Tibial artery (tissue), 4 donors: ENCODE results near the gene HSD3B2.

Source experiments
- DNase-seq, 2 donors: peaks; one replicate each; pipeline ENCODE4 v3.0.0-alpha.2; 2019
- H3K27ac ChIP-seq, 2 donors: fragments of 200-600 bp; sonication (generic) in 1 of 2; 1 replicate in 1 of 2; 2 replicates in 1 of 2; pipeline ENCODE4 v1.5.1; 2018 to 2019; ENCODE audit warnings: mild to moderate bottlenecking in 1 of 2
- H3K27me3 ChIP-seq, 2 donors: fragments of 200-600 bp; sonication (generic) in 1 of 2; one replicate each; pipeline versions ENCODE4 v1.5.1 to v1.6.0; 2016 to 2019
- H3K36me3 ChIP-seq, 3 donors: fragments of 200-600 bp; sonication (generic) in 2 of 3; one replicate each; pipeline ENCODE4 v1.5.1; 2016 to 2019; ENCODE audit warnings: mild to moderate bottlenecking in 2 of 3
- H3K4me1 ChIP-seq, 4 donors: fragments of 200-600 bp; sonication (generic) in 2 of 4; 1 replicate in 3 of 4; 2 replicates in 1 of 4; pipeline ENCODE4 v1.5.1; 2016 to 2019
- H3K4me3 ChIP-seq, 2 donors: fragments of 200-600 bp; sonication (generic) in 1 of 2; 1 replicate in 1 of 2; 2 replicates in 1 of 2; pipeline ENCODE4 v1.5.1; 2018 to 2019; ENCODE audit warnings: mild to moderate bottlenecking in 2 of 2
- H3K9me3 ChIP-seq, 3 donors: fragments of 200-600 bp; sonication (generic) in 1 of 3; one replicate each; pipeline ENCODE4 v1.5.1; 2016 to 2019
- intact Hi-C: fragments of 100-400 bp; cut with DNase I; formaldehyde crosslinking; loops from one replicate; pipeline ENCODE4 v1.15.0; 2023; ENCODE audit warnings: low total_unique reads
- TF ChIP-seq, protein P1 (sequence below), 2 experiments: fragments of 200-600 bp in 1 of 2; fragments of 450-650 bp in 1 of 2; IDR thresholded peaks; one replicate each; pipeline ENCODE4 v1.5.1; 2017 to 2019; ENCODE audit warnings: antibody characterized with exemption in 2 of 2, mild to moderate bottlenecking in 1 of 2, moderate library complexity in 1 of 2

HSD3B2 gene

GRCh38 chr1:119396982-119397381 lies 18.0 kb upstream of the HSD3B2 start:
- no peaks in the 10 kb centered on the region for H3K27me3 ChIP-seq
- no peaks in the 10 kb centered on the region for H3K9me3 ChIP-seq
- no peaks in the 10 kb centered on the region for H3K36me3 ChIP-seq
- H3K4me1 ChIP-seq = no peaks in the 10 kb centered on the region
- intact Hi-C loops = no loop called here
- H3K4me3 ChIP-seq = no peak overlapping the region
- no peak overlapping the region for H3K27ac ChIP-seq
- TF ChIP-seq, protein P1, sequence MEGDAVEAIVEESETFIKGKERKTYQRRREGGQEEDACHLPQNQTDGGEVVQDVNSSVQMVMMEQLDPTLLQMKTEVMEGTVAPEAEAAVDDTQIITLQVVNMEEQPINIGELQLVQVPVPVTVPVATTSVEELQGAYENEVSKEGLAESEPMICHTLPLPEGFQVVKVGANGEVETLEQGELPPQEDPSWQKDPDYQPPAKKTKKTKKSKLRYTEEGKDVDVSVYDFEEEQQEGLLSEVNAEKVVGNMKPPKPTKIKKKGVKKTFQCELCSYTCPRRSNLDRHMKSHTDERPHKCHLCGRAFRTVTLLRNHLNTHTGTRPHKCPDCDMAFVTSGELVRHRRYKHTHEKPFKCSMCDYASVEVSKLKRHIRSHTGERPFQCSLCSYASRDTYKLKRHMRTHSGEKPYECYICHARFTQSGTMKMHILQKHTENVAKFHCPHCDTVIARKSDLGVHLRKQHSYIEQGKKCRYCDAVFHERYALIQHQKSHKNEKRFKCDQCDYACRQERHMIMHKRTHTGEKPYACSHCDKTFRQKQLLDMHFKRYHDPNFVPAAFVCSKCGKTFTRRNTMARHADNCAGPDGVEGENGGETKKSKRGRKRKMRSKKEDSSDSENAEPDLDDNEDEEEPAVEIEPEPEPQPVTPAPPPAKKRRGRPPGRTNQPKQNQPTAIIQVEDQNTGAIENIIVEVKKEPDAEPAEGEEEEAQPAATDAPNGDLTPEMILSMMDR (IDR thresholded peaks at IDR 0.05) = no peak
- no peak for DNase-seq

DNA sequence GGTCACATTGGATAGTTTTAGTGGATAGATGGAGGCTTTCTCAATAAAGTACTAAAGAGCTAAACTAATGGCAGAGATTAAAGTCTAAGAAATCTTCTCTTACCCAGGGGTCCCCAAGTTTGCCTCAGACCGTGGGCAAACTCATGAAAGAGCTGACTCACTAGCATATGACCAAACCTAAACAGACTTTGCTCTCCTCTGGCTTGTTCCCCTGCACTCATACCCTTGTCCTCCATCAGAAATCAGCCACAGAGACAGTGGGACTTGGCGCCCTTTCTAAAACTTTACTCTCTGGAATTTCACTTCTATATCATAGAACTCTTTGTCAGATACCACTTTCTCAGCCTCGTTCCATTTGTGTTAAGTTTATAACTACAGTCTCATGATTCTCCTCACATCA lies 17.0 kb upstream of the HSD3B2 start:
- H3K27ac ChIP-seq = no peak overlapping the region
- no peaks in the 10 kb centered on the region for H3K36me3 ChIP-seq
- no peaks in the 10 kb centered on the region for H3K27me3 ChIP-seq
- TF ChIP-seq, protein P1 (IDR thresholded peaks at IDR 0.05) = no peak
- H3K4me3 ChIP-seq = no peak overlapping the region
- intact Hi-C loops = no loop called here
- DNase-seq = no peak
- H3K4me1 ChIP-seq = no peaks in the 10 kb centered on the region
- no peaks in the 10 kb centered on the region for H3K9me3 ChIP-seq

- DNase-seq = no peak
- no peak overlapping the region for H3K4me3 ChIP-seq
- no peaks in the 10 kb centered on the region for H3K9me3 ChIP-seq
- H3K27me3 ChIP-seq = no peaks in the 10 kb centered on the region
- H3K4me1 ChIP-seq = no peaks in the 10 kb centered on the region
- H3K36me3 ChIP-seq = no peaks in the 10 kb centered on the region
- no peak overlapping the region for H3K27ac ChIP-seq
- TF ChIP-seq, protein P1 (IDR thresholded peaks at IDR 0.05) = no peak
- intact Hi-C loops = no loop called here
Measured at GRCh38 chr1:119404736-119405135, 10.2 kb upstream of the HSD3B2 start.

DNA sequence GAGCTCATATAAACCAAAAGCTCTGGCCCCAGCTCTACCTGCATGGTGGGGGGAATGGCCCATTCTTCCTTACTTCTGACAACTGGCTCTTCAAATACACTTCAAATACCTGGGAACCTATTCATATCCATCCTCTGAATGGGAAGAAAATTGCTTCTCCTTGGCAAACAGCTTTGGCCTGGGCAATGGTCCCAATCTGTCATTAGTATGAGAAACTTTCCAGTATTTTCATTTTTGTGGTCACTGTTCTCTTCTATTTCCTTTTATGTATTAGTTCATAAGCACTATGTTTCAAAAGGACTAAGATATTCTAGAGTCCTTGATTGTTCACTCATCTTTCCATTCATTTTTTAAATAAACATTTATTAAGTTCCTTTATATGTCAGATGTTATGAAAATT lies 5.2 kb upstream of the HSD3B2 start:
- DNase-seq = no peak
- H3K36me3 ChIP-seq = no peaks in the 10 kb centered on the region
- no peaks in the 10 kb centered on the region for H3K9me3 ChIP-seq
- H3K4me1 ChIP-seq = no peaks in the 10 kb centered on the region
- no peaks in the 10 kb centered on the region for H3K27me3 ChIP-seq
- no peak overlapping the region for H3K27ac ChIP-seq
- TF ChIP-seq, protein P1 (IDR thresholded peaks at IDR 0.05) = no peak
- intact Hi-C loops = no loop called here
- no peak overlapping the region for H3K4me3 ChIP-seq

- no peak for DNase-seq
- TF ChIP-seq, protein P1 (IDR thresholded peaks at IDR 0.05) = no peak
Measured at GRCh38 chr1:119410961-119411360, 4.0 kb upstream of the HSD3B2 start.

GRCh38 chr1:119416006-119416640 lies 1.2 kb downstream of the HSD3B2 start:
- H3K4me3 ChIP-seq = no peak overlapping the region
- intact Hi-C loops = no loop called here
- no peaks in the 10 kb centered on the region for H3K27me3 ChIP-seq
- H3K4me1 ChIP-seq = no peaks in the 10 kb centered on the region
- TF ChIP-seq, protein P1 (IDR thresholded peaks at IDR 0.05) = no peak
- H3K9me3 ChIP-seq = no peaks in the 10 kb centered on the region
- no peak overlapping the region for H3K27ac ChIP-seq
- DNase-seq = no peak
- H3K36me3 ChIP-seq = no peaks in the 10 kb centered on the region

More at GRCh38 chr1:119410961-119411360, 4.0 kb upstream of the HSD3B2 start:
- Histone ChIP-seq H3K27me3 (no peaks in the 10 kb centered on the region), H3K4me1 (no peaks in the 10 kb centered on the region), H3K9me3 (no peaks in the 10 kb centered on the region), H3K4me3 (no peak overlapping the region), H3K27ac (no peak overlapping the region), H3K36me3 (no peaks in the 10 kb centered on the region)
- intact Hi-C loops = no loop called here
